ENCODE measurements around the gene PPM1F. TPM values are rescaled to one million over a fixed set of nuclear protein-coding genes. Genes with fewer than 3 reads are reported as not detected.

PPM1F gene
- total RNA-seq, 1 experiment from 2014 or later: 45.9 TPM

DNA sequence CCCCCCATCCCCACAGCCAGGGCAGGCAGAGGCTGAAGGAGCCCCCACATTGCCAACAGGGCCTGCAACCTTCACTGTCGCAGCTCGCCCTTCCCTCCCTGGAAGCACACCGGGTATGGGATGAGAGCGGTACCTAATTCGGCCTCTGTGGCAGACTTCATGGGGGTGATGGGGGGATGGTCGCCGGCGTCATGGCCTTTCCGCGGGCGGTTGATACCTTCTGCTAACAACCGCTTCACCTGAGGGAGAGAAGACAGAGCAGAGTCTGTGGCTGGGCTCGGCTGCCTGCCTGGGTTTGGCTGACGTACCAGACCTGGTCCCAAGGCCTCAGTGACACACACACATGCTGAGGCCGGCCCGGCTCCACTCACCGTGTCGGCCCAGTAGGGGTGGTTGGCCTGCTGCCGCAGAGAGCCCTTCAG, 11.2 kb upstream of the PPM1F start:
- in situ Hi-C loops (cut with HindIII; ENCODE audit: low pct_unique_long_range_greater_than_20kb, low sequenced_read_pairs): no loop called here
- no peak for DNase-seq (ENCODE audit: low read depth)

DNA sequence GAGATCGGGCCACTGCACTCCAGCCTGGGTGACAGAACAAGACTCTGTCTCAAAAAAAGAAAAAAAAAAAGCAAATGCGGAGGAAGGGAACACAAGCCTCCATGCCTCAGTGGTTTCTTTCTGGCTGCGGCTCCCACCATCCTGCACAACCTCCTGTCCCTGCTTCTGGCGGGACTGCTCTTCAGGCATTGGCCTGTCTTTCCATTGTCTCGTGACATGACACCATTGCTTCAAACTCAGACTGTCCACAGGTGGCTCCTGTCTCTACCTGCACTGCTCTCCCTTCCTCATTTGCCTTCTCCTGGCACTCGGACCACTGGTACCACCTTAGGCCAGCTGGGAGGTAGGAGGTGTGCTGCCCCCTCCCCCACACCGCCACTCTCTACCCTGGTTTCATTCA, 10.6 kb upstream of the PPM1F start:
- in situ Hi-C loops (cut with HindIII; ENCODE audit: low pct_unique_long_range_greater_than_20kb, low sequenced_read_pairs): no loop called here
- no peak for DNase-seq (ENCODE audit: low read depth)

DNA sequence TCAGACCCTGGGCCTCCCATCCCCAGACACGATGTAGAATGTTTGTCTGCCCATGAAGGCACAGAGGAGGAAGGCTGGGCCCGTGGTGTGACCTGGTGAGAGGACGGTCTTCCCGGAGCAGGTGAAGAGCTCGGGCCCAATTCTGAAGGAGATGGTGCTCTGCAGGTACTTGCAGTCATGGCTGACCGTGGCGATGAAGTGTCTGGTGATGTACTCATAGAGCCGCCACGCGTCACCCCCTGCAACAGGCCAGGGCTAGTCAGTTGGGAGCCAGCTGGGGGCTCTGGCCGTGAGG, 10.0 kb upstream of the PPM1F start:
- DNase-seq (ENCODE audit: low read depth): no peak
- in situ Hi-C loops (cut with HindIII; ENCODE audit: low pct_unique_long_range_greater_than_20kb, low sequenced_read_pairs): no loop called here

DNA sequence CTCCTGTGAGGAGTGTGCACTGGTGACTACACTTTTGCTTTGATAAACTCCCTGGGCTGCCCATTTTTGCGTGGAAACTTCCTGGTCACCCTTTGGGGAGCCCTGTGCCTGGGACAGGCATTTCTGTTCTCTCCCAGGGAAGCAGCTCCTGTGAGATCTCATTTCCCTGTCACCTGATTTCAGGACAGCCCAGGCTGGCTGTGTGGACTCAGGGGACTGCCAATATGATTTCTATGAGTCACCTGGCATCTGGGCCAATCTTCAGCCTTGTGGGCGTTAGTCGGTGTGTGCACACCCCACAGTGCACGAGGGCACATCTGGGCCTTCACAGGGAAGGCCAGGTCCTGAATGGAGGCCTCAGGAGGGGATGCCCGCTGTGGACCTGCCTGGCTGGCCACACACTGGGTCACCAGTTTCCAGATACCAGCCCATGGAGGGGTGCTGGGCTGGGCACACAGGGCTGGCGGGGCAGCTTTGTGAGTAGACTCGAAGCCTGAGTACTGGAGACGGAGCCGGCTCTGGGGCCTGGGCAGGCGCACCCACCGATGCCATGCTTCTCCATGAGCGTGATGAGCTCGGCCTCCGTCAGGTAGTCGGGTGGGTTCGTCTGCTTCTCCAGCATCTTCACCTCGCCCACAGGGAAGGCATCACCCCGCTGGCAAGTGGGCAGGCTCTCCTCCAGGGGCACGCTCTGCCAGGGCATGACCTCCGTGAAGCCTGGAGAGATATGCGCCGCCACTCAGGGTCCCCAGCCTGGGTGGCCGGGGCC, 9.4 kb upstream of the PPM1F start:
- DNase-seq (ENCODE audit: low read depth): peak; percentile 80
- in situ Hi-C loops (cut with HindIII; ENCODE audit: low pct_unique_long_range_greater_than_20kb, low sequenced_read_pairs): no loop called here

DNA sequence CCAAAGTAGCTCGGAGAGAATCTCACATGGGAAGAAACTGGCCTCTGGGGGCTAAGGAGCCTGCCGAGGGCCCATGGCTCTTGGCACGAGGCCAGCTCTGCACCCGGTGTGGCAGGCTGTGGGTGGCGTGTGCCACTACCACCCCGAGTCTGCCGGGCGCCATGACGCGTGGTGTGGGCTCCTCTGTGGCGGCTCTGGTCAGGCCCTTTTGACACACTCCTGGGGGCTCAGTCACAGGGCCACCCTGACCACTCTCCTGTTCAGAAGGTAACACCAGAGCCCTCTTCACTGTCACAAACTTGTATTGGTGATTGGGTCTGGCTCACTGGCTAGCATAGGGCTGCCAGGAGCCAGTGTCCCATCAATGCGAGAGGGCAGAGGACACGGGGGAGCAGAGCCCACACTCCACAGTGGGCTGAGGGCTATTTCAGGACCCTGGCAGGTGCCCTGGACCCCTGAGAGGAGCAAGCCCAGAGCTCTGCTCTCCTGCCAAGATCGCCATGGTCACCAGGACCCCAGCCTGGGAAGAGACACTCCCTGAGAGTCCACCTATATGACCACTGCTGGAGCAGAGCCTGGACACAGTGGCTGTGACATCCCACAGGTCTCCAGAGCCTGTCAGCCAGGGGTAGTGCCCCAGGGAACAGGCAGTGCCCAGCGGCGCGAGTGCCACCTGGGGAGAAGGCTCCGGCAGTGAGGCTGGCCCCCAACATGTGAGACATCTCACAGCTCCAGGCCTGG, 8.6 kb upstream of the PPM1F start:
- in situ Hi-C loops (cut with HindIII; ENCODE audit: low pct_unique_long_range_greater_than_20kb, low sequenced_read_pairs): no loop called here
- DNase-seq (ENCODE audit: low read depth): no peak

DNA sequence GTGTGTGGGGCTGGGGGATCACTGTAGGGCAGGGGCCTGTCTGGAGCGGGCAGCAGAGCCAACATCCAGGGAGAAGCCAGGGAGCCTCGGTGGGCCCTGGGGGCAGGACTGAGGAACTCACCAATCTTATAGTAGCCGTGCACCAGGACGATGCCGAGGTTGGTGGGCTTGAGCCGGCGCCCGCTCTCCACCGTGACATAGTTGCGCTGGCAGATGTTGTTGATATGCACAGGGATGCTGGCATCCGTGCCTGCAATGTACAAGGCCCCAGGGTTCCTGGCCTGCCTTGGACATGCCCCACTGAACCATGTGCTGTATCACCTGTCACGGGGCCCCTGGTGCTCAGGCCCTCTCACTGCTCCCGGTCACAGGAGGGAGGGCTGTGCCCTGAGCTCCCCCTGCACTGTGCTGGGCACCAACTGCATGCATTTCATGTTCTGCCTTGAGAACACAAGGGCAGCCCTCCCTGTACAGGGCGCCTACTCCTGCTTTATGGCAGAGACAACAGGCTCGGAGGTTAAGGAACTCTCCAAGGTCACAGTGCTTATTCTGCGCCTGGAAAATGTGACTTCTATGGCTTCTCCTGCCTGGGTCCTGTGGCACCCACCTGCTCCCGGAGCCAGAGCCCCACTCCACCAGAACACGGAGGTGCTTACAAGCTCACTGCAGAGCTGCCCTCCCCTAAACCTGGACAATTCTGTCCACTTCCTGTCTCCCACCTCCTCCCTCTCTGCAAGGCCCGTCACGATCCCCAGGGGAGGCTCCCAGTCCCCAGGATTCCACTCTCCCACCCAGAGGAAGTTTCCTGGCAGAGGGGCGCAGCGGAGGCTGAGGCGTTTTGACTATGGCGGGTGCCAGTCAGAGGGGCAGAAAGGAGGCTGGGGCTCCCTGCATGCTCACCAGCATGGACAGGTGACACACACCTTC, 7.8 kb upstream of the PPM1F start:
- in situ Hi-C loops (cut with HindIII; ENCODE audit: low pct_unique_long_range_greater_than_20kb, low sequenced_read_pairs): no loop called here
- DNase-seq (ENCODE audit: low read depth): no peak

DNA sequence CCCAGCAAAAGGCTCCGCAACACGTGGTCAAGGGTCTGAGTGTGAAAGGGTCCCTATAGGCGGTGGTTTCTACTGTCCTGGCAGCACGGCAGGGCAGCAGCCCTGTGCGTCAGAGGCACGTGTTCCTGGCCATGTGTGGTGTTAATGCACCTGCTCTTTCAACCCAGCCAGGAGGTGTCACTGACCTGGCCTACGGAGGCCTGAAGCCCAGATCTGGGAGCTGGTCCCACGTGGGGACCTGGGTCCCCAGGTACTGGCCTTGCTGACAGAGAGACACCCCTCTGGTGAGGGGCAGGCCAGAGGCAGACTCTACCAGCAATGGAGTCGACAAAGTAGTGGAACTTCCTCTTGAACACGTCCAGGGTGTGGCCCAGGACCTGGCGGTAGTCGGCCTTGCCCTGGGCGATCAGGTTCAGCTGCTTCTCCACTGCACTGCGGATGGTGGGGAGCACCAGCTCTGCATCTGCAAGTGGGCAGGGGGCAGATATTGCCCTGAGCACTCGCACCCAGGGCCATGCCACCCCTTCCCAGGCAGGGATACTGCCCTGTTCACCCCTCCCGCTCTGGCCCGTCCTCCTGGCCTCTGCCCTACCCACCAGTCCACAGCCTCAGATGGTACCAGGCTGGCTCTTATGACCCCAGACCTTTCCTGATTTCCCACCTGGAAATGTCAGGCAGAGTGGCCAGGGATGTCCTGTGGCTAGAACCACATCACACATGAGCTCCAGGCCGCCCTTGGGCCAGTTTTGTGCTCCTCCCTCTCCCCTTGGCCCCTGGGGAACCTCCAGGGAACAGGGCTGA, 6.8 kb upstream of the PPM1F start:
- no peak for DNase-seq (ENCODE audit: low read depth)
- in situ Hi-C loops (cut with HindIII; ENCODE audit: low pct_unique_long_range_greater_than_20kb, low sequenced_read_pairs): no loop called here

DNA sequence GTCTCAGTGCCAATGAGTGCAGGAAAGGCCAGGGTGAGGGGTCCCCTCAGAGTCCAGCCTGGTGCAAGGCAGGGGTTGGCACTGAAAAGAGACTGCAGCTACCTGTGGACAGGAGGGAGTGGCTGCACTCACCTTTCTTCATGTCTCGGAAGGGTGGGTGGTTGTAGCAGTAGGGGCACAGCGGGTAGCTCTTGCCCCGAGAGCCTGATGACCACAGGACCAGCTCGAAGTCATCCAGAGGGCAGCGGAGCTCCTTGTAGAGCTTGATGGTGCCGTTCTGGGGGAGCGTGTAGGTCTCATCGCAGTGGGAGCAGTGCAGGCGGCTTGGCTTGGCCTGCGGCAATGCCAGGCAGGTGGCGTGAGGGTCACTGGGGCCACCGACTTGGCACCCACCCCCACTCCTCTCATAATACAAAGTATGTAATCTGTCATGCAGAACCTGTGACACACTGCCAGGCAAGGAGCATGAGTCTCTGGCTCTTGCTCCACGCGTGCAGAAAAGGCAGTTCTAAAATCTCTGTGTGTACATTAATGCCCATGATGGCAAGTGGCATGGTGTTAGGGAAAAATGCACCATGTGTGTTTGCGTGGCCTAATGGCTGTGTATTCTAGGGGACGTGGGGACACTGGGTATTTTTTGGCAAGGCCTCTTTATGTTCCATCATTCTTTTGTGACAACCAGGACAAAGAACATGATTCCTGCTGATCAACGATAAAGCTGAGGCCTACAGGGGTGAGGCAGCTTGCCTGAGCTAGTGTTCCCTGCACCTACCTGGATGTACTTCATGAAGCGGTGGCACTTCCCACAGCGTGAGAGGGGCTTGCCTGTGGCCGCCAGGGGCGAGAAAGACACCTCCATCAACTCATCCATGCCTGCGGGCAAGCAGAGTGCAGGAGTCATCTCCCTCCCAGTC, 6.0 kb upstream of the PPM1F start:
- in situ Hi-C loops (cut with HindIII; ENCODE audit: low pct_unique_long_range_greater_than_20kb, low sequenced_read_pairs): no loop called here
- DNase-seq (ENCODE audit: low read depth): no peak

DNA sequence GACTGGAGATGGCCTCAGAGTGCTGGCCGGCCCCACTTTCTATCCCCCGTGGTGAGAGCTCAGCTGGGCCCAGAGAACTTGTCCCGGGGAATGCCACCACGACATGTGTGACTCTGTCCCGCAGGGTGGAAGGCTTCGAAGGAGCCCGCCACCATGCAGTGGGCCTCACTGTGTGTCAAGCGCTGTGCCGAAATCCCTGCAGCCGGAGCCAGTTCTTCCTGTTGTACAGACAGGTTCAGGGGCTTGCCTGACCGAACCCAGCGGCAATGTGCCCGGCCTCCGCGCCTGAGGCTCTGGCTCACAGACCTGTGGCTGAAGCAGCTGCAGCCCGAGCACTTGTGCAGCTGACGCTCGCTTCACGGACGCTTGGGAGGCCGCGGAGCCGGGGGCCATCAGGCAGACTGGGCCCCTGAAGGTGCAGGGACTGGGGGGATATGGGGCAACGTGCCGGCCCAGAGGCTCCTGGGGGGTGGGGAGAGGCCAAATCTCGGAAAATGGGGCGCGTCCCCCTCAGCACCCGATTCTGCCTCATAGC, 650 bp downstream of the PPM1F start:
- DNase-seq (ENCODE audit: low read depth): no peak
- in situ Hi-C loops (cut with HindIII; ENCODE audit: low pct_unique_long_range_greater_than_20kb, low sequenced_read_pairs): no loop called here

DNA sequence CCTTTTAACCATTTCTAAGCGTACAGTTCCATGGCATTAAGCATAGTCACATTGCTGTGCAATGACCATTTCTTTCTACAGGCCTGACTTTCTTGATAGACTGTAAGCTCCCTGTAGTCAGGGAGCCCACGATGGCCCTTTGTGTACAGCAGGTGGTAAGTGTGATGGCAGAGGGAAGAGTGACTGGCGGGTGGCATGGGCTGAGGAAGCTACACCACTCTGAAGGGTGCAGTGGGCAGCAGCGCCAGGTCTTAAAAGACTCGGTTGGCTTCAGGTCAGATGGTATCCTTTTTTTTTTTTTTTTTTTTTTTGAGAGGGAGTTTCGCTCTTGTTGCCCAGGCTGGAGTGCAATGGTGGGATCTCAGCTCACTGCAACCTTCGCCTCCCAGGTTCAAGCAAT, 1.6 kb downstream of the PPM1F start:
- in situ Hi-C loops (cut with HindIII; ENCODE audit: low pct_unique_long_range_greater_than_20kb, low sequenced_read_pairs): no loop called here
- DNase-seq (ENCODE audit: low read depth): no peak

DNA sequence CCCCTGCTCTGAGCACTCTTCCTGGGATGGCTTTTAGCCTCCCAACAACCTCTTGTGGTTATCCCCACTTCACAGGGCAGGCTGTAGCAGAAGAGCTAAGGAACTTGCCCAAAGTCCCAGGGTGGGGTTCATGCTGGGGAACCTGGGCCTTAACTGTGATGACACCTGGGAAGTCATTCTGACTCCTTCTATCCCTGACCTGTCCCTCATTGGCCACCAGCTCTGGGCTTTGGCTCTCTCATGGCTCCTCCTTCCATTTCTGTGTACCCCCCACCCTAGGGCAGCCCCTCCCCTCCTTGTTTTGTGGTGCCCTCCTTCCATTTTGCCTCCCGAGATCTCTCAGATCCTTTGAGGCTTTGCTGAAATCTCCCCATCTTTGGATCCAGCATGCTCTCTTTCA, 2.7 kb downstream of the PPM1F start:
- in situ Hi-C loops (cut with HindIII; ENCODE audit: low pct_unique_long_range_greater_than_20kb, low sequenced_read_pairs): no loop called here
- no peak for DNase-seq (ENCODE audit: low read depth)

DNA sequence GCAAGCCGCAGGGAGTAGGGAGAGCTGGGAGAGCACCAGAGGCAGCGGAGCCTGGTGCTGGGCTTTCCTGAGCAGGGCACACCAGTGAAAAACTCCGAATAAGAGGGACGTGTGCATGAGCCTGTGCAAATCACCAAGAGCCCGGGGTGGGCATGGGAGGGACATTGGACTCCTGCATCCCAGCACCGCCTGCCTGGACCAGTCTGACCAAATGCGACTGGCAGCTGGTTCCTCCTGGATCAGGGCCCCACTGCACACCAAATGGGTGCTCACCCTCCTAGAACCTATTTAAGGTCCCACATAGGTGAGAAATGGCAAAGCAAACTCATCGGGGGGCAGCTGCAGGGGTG, 3.1 kb downstream of the PPM1F start:
- DNase-seq (ENCODE audit: low read depth): no peak
- in situ Hi-C loops (cut with HindIII; ENCODE audit: low pct_unique_long_range_greater_than_20kb, low sequenced_read_pairs): no loop called here

DNA sequence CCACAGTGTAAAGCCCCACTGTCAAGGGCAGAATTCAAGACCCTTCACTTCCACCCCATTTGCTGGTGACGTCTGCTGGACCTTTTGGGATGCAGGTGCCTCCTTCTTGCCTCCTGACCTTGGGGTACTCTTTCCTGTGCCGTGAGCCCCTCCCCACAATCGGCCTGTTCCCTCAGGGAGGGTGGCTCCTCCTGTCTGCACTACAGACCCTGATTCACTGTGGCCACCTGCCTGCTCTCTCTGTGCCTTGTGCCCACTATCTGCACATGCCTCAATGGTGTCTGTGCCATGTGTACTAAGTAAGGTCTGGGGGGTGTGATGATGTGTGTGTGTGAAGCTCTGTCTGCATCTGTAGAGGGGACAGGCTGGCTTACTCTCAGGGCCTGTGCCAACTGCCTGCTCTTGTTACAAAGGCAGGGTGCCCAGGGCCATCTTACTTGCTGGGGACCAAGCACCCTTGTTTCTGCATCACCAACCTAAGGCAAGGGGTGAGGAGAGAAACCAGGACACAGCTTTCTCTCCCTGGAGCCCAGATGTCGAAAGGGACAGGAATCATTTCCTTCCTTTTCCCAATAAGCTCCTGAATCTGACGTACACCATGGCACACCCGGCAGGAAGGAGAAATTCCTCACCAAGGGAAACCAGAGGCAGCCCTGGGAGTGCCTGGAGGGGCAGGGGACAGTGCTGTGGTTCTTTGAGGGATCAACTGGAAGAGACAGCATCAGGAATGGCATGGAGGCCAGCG, 3.7 kb downstream of the PPM1F start:
- DNase-seq (ENCODE audit: low read depth): no peak
- in situ Hi-C loops (cut with HindIII; ENCODE audit: low pct_unique_long_range_greater_than_20kb, low sequenced_read_pairs): no loop called here

DNA sequence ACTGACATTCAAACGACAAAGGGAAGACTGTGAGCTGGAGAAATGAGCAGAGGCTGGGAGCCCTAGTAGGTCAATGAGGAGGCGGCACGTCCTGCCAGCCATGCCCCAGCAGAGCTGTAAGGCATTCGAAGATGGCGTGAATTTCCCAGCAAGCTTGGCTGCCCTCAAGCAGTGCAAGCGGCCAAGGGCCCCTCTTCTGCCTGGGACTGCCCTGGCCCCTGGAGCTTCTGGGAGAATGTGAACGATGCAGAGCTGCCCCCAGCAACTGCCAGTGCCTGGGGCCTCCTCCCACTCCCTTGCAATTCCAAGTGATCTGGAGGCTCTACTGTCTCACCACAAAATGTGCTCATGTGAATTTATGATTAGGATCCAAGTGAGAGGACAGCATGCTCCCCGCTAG, 4.3 kb downstream of the PPM1F start:
- in situ Hi-C loops (cut with HindIII; ENCODE audit: low pct_unique_long_range_greater_than_20kb, low sequenced_read_pairs): no loop called here
- DNase-seq (ENCODE audit: low read depth): no peak

DNA sequence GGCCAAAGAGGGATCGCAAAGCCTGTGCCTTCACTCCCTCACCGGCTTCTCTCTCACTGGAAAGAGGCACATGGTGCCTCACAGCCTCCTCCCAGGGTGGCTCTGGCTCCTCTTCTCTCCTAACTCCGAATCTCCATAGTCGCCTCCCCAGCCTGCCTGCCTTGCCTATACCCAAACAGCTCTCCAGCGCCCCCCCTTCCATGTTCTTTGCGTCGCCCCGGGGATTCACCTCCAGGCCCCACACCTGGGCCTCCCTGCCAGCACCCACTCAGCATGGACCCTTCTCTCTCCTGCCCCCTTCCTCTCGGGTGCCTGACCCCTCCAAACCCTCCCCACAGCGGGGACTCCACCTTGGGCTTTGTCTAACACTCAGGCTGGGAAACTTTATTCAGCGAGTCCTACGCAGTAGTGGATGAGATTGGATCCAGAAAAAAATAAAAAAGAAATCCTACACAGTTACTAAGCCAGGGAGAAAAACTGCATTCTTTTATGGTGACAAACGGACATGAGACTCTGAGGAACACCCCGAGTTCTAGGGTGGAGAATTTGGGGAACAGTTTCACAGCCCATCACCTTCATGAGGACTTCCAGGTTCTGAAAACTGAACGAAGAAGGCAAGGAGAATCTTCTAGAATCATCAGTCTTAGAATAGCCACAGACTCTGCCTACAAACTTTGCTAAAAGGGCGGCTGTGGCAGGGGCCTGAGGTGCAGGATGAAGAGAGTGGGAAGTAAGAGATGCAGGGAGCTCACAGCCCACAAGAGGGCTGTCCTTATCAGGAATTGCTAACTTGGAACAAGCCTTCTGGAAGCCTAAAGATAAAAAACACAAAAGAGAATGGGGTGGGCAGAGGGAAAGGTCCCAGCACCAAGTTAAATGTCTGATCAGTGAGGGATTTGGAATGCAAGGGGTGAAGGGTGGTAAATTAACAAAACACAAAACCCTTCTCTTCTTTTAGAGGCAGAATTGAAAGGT, 5.3 kb downstream of the PPM1F start:
- in situ Hi-C loops (cut with HindIII; ENCODE audit: low pct_unique_long_range_greater_than_20kb, low sequenced_read_pairs): no loop called here
- DNase-seq (ENCODE audit: low read depth): no peak

Measured in Caki2 (cell line).